Tibial nerve (tissue), 4 donors: ENCODE measurements around the gene AGBL1. TPM values are rescaled to one million over a fixed set of nuclear protein-coding genes. Genes with fewer than 3 reads are reported as not detected.

Experiments
- DNase-seq, 2 donors: peaks; one replicate each; pipeline ENCODE4 v3.0.0-alpha.2; 2019; ENCODE audit warnings: low spot score in 2 of 2
- H3K27ac ChIP-seq, 4 donors: fragments of 200-600 bp; sonication (generic) in 3 of 4; one replicate each; pipeline ENCODE4 v1.5.1; 2017 to 2019; ENCODE audit warnings: mild to moderate bottlenecking in 1 of 4
- H3K27me3 ChIP-seq, 2 donors: fragments of 200-600 bp; sonication (generic) in 1 of 2; one replicate each; pipeline versions ENCODE4 v1.5.1 to v1.6.0; 2017 to 2019
- H3K36me3 ChIP-seq, 3 donors: fragments of 200-600 bp; sonication (generic); one replicate each; pipeline ENCODE4 v1.5.1; 2018 to 2019
- H3K4me1 ChIP-seq, 4 donors: fragments of 200-600 bp; sonication (generic) in 3 of 4; one replicate each; pipeline ENCODE4 v1.5.1; 2017 to 2019
- H3K4me3 ChIP-seq, 4 donors: fragments of 200-600 bp; sonication (generic) in 3 of 4; one replicate each; pipeline ENCODE4 v1.5.1; 2017 to 2019; ENCODE audit warnings: mild to moderate bottlenecking in 1 of 4, moderate library complexity in 1 of 4
- H3K9me3 ChIP-seq, 4 donors: fragments of 200-600 bp; sonication (generic) in 3 of 4; one replicate each; pipeline ENCODE4 v1.5.1; 2017 to 2019
- EP300 ChIP-seq, 2 donors: sonication (generic); formaldehyde crosslinking; IDR thresholded peaks; one replicate each; pipeline ENCODE4 v1.6.1; 2017; ENCODE audit warnings: antibody characterized with exemption in 2 of 2, mild to moderate bottlenecking in 1 of 2
- POLR2A ChIP-seq, 2 donors: fragments of 450-650 bp; IDR thresholded peaks; one replicate each; pipeline ENCODE4 v1.6.1; 2017; ENCODE audit warnings: antibody characterized with exemption in 2 of 2, mild to moderate bottlenecking in 2 of 2, moderate library complexity in 2 of 2
- WGBS, 2 donors: methylation state at CpG; one replicate each; pipeline ENCODE4 v1.1.5; 2018; 5-methylcytosine and 5-hydroxymethylcytosine counted together
- total RNA-seq, 4 donors: library from RNA; depleted of rRNA; stranded (reverse); fragments of >200 nt; gene quantifications; one replicate each; pipeline ENCODE4 v1.1.0, GENCODE V29; 2016
- TF ChIP-seq, protein P1 (sequence below), 5 experiments: fragments of 200-600 bp in 3 of 5; fragments of 450-650 bp in 2 of 5; sonication (generic) in 3 of 5; IDR thresholded peaks; one replicate each; pipeline ENCODE4 v1.5.1; 2016 to 2019; ENCODE audit warnings: antibody characterized with exemption in 5 of 5, mild to moderate bottlenecking in 3 of 5, moderate library complexity in 2 of 5

The AGBL1 gene
- total RNA-seq, 4 donors from 2014 or later = under 0.01 to 1.2 (median 0.21) TPM; not detected in 1

DNA sequence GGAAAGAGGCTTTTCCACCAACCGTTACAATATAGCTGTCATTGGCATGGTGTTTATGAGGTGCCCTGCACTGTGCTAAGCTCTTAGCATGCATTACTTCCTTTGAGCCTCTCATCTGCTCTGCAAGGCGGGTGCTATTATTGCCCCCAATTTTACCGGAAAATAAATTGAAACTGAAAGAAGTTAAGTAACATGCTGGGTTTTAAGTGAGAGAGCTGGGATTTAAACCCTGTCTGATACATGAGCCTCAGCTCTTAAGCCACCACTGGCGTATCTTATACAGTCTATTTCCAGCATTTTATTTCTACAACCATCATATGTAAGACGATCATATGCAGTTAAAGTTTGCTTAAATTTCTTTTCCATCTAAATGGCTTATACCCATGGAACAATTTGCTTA is 81.6 kb downstream of the AGBL1 start:
- Histone ChIP-seq H3K9me3 (no peaks in the 10 kb centered on the region), H3K4me3 (no peak overlapping the region), H3K27me3 (no peaks in the 10 kb centered on the region), H3K27ac (no peak overlapping the region), H3K36me3 (no peaks in the 10 kb centered on the region), H3K4me1 (no peaks in the 10 kb centered on the region)
- WGBS, 2 donors = 62 to 63% methylated on average over 5 of the region's 5 CpGs
- no peak for DNase-seq
- TF ChIP-seq, protein P1, sequence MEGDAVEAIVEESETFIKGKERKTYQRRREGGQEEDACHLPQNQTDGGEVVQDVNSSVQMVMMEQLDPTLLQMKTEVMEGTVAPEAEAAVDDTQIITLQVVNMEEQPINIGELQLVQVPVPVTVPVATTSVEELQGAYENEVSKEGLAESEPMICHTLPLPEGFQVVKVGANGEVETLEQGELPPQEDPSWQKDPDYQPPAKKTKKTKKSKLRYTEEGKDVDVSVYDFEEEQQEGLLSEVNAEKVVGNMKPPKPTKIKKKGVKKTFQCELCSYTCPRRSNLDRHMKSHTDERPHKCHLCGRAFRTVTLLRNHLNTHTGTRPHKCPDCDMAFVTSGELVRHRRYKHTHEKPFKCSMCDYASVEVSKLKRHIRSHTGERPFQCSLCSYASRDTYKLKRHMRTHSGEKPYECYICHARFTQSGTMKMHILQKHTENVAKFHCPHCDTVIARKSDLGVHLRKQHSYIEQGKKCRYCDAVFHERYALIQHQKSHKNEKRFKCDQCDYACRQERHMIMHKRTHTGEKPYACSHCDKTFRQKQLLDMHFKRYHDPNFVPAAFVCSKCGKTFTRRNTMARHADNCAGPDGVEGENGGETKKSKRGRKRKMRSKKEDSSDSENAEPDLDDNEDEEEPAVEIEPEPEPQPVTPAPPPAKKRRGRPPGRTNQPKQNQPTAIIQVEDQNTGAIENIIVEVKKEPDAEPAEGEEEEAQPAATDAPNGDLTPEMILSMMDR (IDR thresholded peaks at IDR 0.05) = no peak
- no peak for TF ChIP-seq POLR2A (IDR thresholded peaks at IDR 0.05)
- no peak for TF ChIP-seq EP300 (IDR thresholded peaks at IDR 0.05)

- DNase-seq = no peak
- Histone ChIP-seq H3K4me1 (no peaks in the 10 kb centered on the region), H3K27ac (no peak overlapping the region), H3K27me3 (no peaks in the 10 kb centered on the region), H3K4me3 (no peak overlapping the region), H3K36me3 (no peaks in the 10 kb centered on the region), H3K9me3 (no peaks in the 10 kb centered on the region)
- TF ChIP-seq POLR2A (IDR thresholded peaks at IDR 0.05) (no peak), EP300 (IDR thresholded peaks at IDR 0.05) (no peak)
- TF ChIP-seq, protein P1 (IDR thresholded peaks at IDR 0.05) = no peak
- 86 to 89% methylated on average over 2 of the region's 2 CpGs for WGBS, 2 donors
Measured at GRCh38 chr15:86162172-86162591, 82.5 kb downstream of the AGBL1 start.

DNA sequence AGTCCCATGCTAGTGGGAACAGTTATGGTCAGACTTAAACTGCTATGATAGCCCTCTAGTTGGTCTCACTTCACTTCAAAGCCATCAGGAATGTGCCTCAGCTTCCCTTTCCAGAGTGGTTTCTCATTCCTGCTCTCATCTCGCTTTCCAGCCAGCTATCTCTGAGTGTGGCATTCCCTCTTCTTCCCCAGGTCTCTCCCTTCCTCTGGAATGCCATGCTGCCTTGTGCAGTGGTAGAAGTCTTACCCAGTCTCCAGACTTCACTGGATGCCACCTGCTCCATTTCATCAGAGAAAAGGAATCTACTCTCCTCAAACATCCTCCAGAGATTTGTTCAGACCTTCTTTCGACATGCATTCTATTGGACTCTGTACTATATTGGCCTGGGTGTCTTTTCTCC is 83.0 kb downstream of the AGBL1 start:
- H3K27ac ChIP-seq = no peak overlapping the region
- TF ChIP-seq POLR2A (IDR thresholded peaks at IDR 0.05) (no peak), EP300 (IDR thresholded peaks at IDR 0.05) (no peak)
- H3K9me3 ChIP-seq = no peaks in the 10 kb centered on the region
- no peaks in the 10 kb centered on the region for H3K27me3 ChIP-seq
- WGBS, 2 donors = 85 to 93% methylated on average over 2 of the region's 2 CpGs
- DNase-seq = no peak
- H3K4me1 ChIP-seq = no peaks in the 10 kb centered on the region
- no peak overlapping the region for H3K4me3 ChIP-seq
- no peaks in the 10 kb centered on the region for H3K36me3 ChIP-seq

GRCh38 chr15:86163816-86164215 is 84.1 kb downstream of the AGBL1 start:
- Histone ChIP-seq H3K27me3 (no peaks in the 10 kb centered on the region), H3K27ac (peak overlapping the region in 2 of 4 donors; percentile 43), H3K4me3 (no peak overlapping the region), H3K4me1 (no peaks in the 10 kb centered on the region), H3K36me3 (no peaks in the 10 kb centered on the region), H3K9me3 (no peaks in the 10 kb centered on the region)
- no peak for TF ChIP-seq POLR2A (IDR thresholded peaks at IDR 0.05)
- TF ChIP-seq, protein P1 (IDR thresholded peaks at IDR 0.05) = no peak
- no peak for TF ChIP-seq EP300 (IDR thresholded peaks at IDR 0.05)
- 27 to 29% methylated on average over 2 of the region's 2 CpGs for WGBS, 2 donors
- DNase-seq = peak in 1 of 2 donors; percentile 35

GRCh38 chr15:86164232-86164898 is 84.7 kb downstream of the AGBL1 start:
- H3K36me3 ChIP-seq = no peaks in the 10 kb centered on the region
- peak overlapping the region in 1 of 4 donors; percentile 43 for H3K27ac ChIP-seq
- H3K4me1 ChIP-seq = no peaks in the 10 kb centered on the region
- TF ChIP-seq POLR2A (IDR thresholded peaks at IDR 0.05) = no peak
- TF ChIP-seq, protein P1 (IDR thresholded peaks at IDR 0.05) = no peak
- TF ChIP-seq EP300 (IDR thresholded peaks at IDR 0.05) = peak in 1 of 2 donors; percentile 51
- H3K27me3 ChIP-seq = no peaks in the 10 kb centered on the region
- DNase-seq = peak in 1 of 2 donors; percentile 33
- H3K4me3 ChIP-seq = no peak overlapping the region
- H3K9me3 ChIP-seq = no peaks in the 10 kb centered on the region
- 34 to 36% methylated on average over 8 of the region's 8 CpGs for WGBS, 2 donors
